ENCODE measurements around the gene SERPINE1. TPM values are rescaled to one million over a fixed set of nuclear protein-coding genes. Genes with fewer than 3 reads are reported as not detected.

SERPINE1 gene
- total and polyA plus RNA-seq, 3 experiments from 2014 or later, result 0.31 to 0.44 TPM; not detected in 1

DNA sequence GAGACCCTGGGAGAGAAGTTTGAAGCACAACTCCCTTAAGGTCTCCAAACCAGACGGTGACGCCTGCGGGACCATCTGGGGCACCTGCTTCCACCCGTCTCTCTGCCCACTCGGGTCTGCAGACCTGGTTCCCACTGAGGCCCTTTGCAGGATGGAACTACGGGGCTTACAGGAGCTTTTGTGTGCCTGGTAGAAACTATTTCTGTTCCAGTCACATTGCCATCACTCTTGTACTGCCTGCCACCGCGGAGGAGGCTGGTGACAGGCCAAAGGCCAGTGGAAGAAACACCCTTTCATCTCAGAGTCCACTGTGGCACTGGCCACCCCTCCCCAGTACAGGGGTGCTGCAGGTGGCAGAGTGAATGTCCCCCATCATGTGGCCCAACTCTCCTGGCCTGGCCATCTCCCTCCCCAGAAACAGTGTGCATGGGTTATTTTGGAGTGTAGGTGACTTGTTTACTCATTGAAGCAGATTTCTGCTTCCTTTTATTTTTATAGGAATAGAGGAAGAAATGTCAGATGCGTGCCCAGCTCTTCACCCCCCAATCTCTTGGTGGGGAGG is 10.8 kb downstream of the SERPINE1 start:
- Mint-ChIP-seq H3K27ac (peak overlapping the region in 6 of 8 donors; percentile 25 to 87 (median 68)), H3K4me1 (peaks cover 10 to 14% (median 12%) of the 10 kb centered on the region in 3 donors)
- no peak overlapping the region for H3K4me3 ChIP-seq (ENCODE audit: low read length)

GRCh38 chr7:101138213-101138870 is 11.4 kb downstream of the SERPINE1 start:
- CTCF ChIA-PET, result interaction anchor here (1.3 to 7.6 kb wide), 3 partner anchors 54 to 144 kb away, joined by 3 to 97 read pairs (median 4); no protein-coding TSS in a partner anchor

More for the DNA sequence above, 10.8 kb downstream of the SERPINE1 start:
- H3K4me3 Mint-ChIP-seq, result peak overlapping the region in 1 of 7 donors; percentile 72
- Histone ChIP-seq H3K4me1 (ENCODE audit: insufficient read depth, low read length) (peaks cover 7% of the 10 kb centered on the region), H3K27me3 (ENCODE audit: insufficient read depth, low read length, poor library complexity, severe bottlenecking) (no peaks in the 10 kb centered on the region), H3K27ac (ENCODE audit: low read depth, low read length) (peak overlapping the region; percentile 52), H3K9me3 (ENCODE audit: low read length) (no peaks in the 10 kb centered on the region), H3K36me3 (ENCODE audit: insufficient read depth, low read length) (no peaks in the 10 kb centered on the region)
- CTCF ChIA-PET, result interaction anchor here (1.3 to 1.6 kb wide), 2 partner anchors 55 to 60 kb away, joined by 3 to 4 read pairs; no protein-coding TSS in a partner anchor
- peaks cover 10 to 35% of the 10 kb centered on the region in 2 donors for H3K27me3 Mint-ChIP-seq
- no peak for DNase-seq
- POLR2A ChIA-PET, result no interaction called here
- H3K9me3 Mint-ChIP-seq, result no peaks in the 10 kb centered on the region
- H3K36me3 Mint-ChIP-seq, result no peaks in the 10 kb centered on the region

DNA sequence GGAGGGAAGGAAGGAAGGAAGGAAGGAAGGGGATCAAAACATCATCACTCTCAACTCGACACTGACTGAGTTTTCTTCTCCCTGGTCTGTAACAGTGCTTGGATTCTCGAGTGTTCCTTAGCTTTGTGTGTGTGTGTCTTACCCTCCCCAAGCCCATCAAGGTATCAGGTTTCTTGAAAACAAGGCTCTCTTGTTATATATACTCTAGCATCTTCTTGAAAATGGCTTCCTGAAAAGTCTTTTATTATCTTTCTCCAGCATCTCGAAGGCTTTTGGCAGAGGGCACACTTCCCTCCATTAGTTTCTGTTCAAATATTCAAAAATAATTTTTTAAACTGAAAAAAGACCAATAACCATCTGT is 13.4 kb downstream of the SERPINE1 start:
- Histone ChIP-seq H3K36me3 (ENCODE audit: insufficient read depth, low read length) (no peaks in the 10 kb centered on the region), H3K4me3 (ENCODE audit: low read length) (no peak overlapping the region), H3K27ac (ENCODE audit: low read depth, low read length) (no peak overlapping the region), H3K9me3 (ENCODE audit: low read length) (no peaks in the 10 kb centered on the region), H3K4me1 (ENCODE audit: insufficient read depth, low read length) (peaks cover 11% of the 10 kb centered on the region), H3K27me3 (ENCODE audit: insufficient read depth, low read length, poor library complexity, severe bottlenecking) (no peaks in the 10 kb centered on the region)
- Mint-ChIP-seq H3K27ac (peak overlapping the region in 2 of 8 donors; percentile 74 to 82), H3K4me3 (no peak overlapping the region), H3K4me1 (peaks cover 12 to 16% (median 15%) of the 10 kb centered on the region in 3 donors), H3K36me3 (no peaks in the 10 kb centered on the region), H3K27me3 (peaks cover 11 to 32% of the 10 kb centered on the region in 2 donors), H3K9me3 (no peaks in the 10 kb centered on the region)
- ChIA-PET CTCF (interaction anchor here (6.0 to 7.6 kb wide), 2 partner anchors 53 to 142 kb away, joined by 81 to 97 read pairs; no protein-coding TSS in a partner anchor), POLR2A (interaction anchor here (0.6 kb wide), 1 partner anchor 41 kb away, joined by 6 read pairs; no protein-coding TSS in a partner anchor)
- no peak for DNase-seq

More at GRCh38 chr7:101138213-101138870, 11.4 kb downstream of the SERPINE1 start:
- H3K27ac Mint-ChIP-seq, result peak overlapping the region; percentile 38 to 87 (median 70)
- H3K9me3 ChIP-seq (ENCODE audit: low read length), result no peaks in the 10 kb centered on the region
- H3K4me1 ChIP-seq (ENCODE audit: insufficient read depth, low read length), result peaks cover 7% of the 10 kb centered on the region
- no peaks in the 10 kb centered on the region for H3K36me3 Mint-ChIP-seq
- H3K4me3 ChIP-seq (ENCODE audit: low read length), result no peak overlapping the region
- peaks cover 9 to 32% of the 10 kb centered on the region in 2 donors for H3K27me3 Mint-ChIP-seq
- no peaks in the 10 kb centered on the region for H3K27me3 ChIP-seq (ENCODE audit: insufficient read depth, low read length, poor library complexity, severe bottlenecking)
- H3K4me1 Mint-ChIP-seq, result peaks cover 10 to 14% (median 12%) of the 10 kb centered on the region in 3 donors
- POLR2A ChIA-PET, result no interaction called here
- DNase-seq, result peak; percentile 40 to 90 (median 71)
- no peaks in the 10 kb centered on the region for H3K9me3 Mint-ChIP-seq
- H3K4me3 Mint-ChIP-seq, result peak overlapping the region; percentile 0 to 72 (median 59)
- peak overlapping the region; percentile 52 for H3K27ac ChIP-seq (ENCODE audit: low read depth, low read length)
- H3K36me3 ChIP-seq (ENCODE audit: insufficient read depth, low read length), result no peaks in the 10 kb centered on the region

- H3K9me3 ChIP-seq (ENCODE audit: low read length), result no peaks in the 10 kb centered on the region
- H3K4me1 ChIP-seq (ENCODE audit: insufficient read depth, low read length), result peaks cover 11% of the 10 kb centered on the region
- no peak overlapping the region for H3K27ac ChIP-seq (ENCODE audit: low read depth, low read length)
- no peaks in the 10 kb centered on the region for H3K36me3 Mint-ChIP-seq
- peaks cover 12 to 16% (median 15%) of the 10 kb centered on the region in 3 donors for H3K4me1 Mint-ChIP-seq
- H3K4me3 Mint-ChIP-seq, result peak overlapping the region in 1 of 7 donors; percentile 69
- ChIA-PET CTCF (interaction anchor here (1.1 to 7.6 kb wide), 4 partner anchors 52 to 150 kb away, joined by 3 to 97 read pairs (median 44); no protein-coding TSS in a partner anchor), POLR2A (no interaction called here)
- H3K27me3 ChIP-seq (ENCODE audit: insufficient read depth, low read length, poor library complexity, severe bottlenecking), result no peaks in the 10 kb centered on the region
- peak overlapping the region in 3 of 8 donors; percentile 22 to 84 (median 47) for H3K27ac Mint-ChIP-seq
- no peak overlapping the region for H3K4me3 ChIP-seq (ENCODE audit: low read length)
- H3K9me3 Mint-ChIP-seq, result no peaks in the 10 kb centered on the region
- H3K27me3 Mint-ChIP-seq, result peaks cover 15 to 31% of the 10 kb centered on the region in 2 donors
- no peak for DNase-seq
- no peaks in the 10 kb centered on the region for H3K36me3 ChIP-seq (ENCODE audit: insufficient read depth, low read length)
Measured at GRCh38 chr7:101140746-101141382, 14.0 kb downstream of the SERPINE1 start.

GRCh38 chr7:101151908-101152651 is 25.2 kb downstream of the SERPINE1 start:
- peak overlapping the region in 1 of 8 donors; percentile 54 for H3K27ac Mint-ChIP-seq
- peaks cover 4 to 27% of the 10 kb centered on the region in 2 donors for H3K27me3 Mint-ChIP-seq
- CTCF ChIA-PET, result interaction anchor here (0.7 to 3.1 kb wide), 3 partner anchors 9 to 19 kb away, joined by 3 to 30 read pairs (median 4); no protein-coding TSS in a partner anchor
- H3K4me3 ChIP-seq (ENCODE audit: low read length), result no peak overlapping the region
- no peaks in the 10 kb centered on the region for H3K9me3 ChIP-seq (ENCODE audit: low read length)
- H3K4me1 ChIP-seq (ENCODE audit: insufficient read depth, low read length), result peaks cover 14% of the 10 kb centered on the region
- H3K4me1 Mint-ChIP-seq, result peaks cover 13 to 19% (median 14%) of the 10 kb centered on the region in 3 donors
- DNase-seq, result no peak
- peaks cover 7% of the 10 kb centered on the region for H3K27me3 ChIP-seq (ENCODE audit: insufficient read depth, low read length, poor library complexity, severe bottlenecking)
- no peaks in the 10 kb centered on the region for H3K9me3 Mint-ChIP-seq
- H3K36me3 ChIP-seq (ENCODE audit: insufficient read depth, low read length), result no peaks in the 10 kb centered on the region
- no peak overlapping the region for H3K27ac ChIP-seq (ENCODE audit: low read depth, low read length)
- POLR2A ChIA-PET, result interaction anchor here (0.7 kb wide), 1 partner anchor 14 kb away, joined by 3 read pairs; the partner anchor contains the start of gene VGF
- peaks cover 0 to 2% (median 0%) of the 10 kb centered on the region in 3 donors for H3K36me3 Mint-ChIP-seq
- H3K4me3 Mint-ChIP-seq, result peak overlapping the region in 2 of 7 donors; percentile 15 to 67

DNA sequence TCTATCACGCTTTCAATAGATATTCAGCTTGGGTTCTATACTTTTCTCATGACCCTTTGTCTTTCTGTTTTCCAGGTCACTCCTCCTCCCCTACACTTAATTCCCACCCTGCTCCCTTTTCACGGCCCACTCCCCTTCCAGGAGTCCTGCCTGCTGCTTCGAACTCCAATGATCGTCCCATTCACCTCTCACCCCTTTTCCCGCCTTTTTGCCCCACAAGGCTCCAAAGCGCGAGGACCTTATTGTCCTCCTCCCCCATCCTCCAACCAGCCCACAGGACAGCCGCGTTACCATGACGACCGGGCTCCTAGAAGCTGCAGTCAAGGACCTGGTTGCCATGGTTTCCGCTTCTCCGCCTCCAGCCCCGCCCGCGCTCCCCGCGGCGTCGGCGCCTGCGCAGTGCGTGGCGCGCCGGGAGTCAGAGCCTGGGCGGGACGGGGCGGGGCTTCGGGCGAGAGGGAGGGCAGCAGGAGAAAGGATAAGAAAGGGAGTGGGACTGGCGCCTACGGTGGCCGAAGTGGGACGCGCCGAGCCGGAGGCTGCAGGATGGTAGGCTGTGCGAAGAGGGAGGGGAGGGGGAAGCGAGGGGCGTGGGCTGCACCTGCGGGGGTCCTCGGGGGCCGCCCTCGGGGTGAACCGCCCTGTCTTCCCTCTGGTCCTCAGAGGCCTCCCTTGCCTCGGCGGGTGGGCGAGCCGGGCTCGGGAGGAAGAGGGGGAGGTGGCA is 27.2 kb downstream of the SERPINE1 start, which contains the start of gene AP1S1:
TSS of gene AP1S1 (plus strand) at position 508 of the 724 bp plus-strand sequence. CDS start at position 547, 39 bp downstream.
- Histone ChIP-seq H3K4me3 (ENCODE audit: low read length) (peak within 1 kb of the TSS; percentile 66), H3K4me1 (ENCODE audit: insufficient read depth, low read length) (peaks cover 14% of the 10 kb centered on the region), H3K36me3 (ENCODE audit: insufficient read depth, low read length) (no peaks in the 10 kb centered on the region), H3K27me3 (ENCODE audit: insufficient read depth, low read length, poor library complexity, severe bottlenecking) (no peaks in the 10 kb centered on the region), H3K27ac (ENCODE audit: low read depth, low read length) (peak within 1 kb of the TSS; percentile 47), H3K9me3 (ENCODE audit: low read length) (no peaks in the 10 kb centered on the region)
- peaks cover 3 to 18% (median 6%) of the 10 kb centered on the region in 3 donors for H3K36me3 Mint-ChIP-seq
- ChIA-PET CTCF (interaction anchor here (2.0 to 3.1 kb wide), 2 partner anchors 11 to 39 kb away, joined by 6 to 30 read pairs; no protein-coding TSS in a partner anchor), POLR2A (no interaction called here)
- peak within 1 kb of the TSS; percentile 43 to 93 (median 86) for H3K27ac Mint-ChIP-seq
- no peaks in the 10 kb centered on the region for H3K9me3 Mint-ChIP-seq
- H3K4me3 Mint-ChIP-seq, result peak within 1 kb of the TSS; percentile 79 to 92 (median 84)
- peak; percentile 79 to 96 (median 88) for DNase-seq
- peaks cover 4 to 14% of the 10 kb centered on the region in 2 donors for H3K27me3 Mint-ChIP-seq
- H3K4me1 Mint-ChIP-seq, result peaks cover 9 to 14% (median 14%) of the 10 kb centered on the region in 3 donors
